Measurements from ENCODE around the gene ZNF792.
"Not testable (repeated sequence)": the region's sequence is repeated elsewhere in the genome, so short reads cannot be mapped to it uniquely, and the experiment has no call there.

ZNF792 gene

DNA sequence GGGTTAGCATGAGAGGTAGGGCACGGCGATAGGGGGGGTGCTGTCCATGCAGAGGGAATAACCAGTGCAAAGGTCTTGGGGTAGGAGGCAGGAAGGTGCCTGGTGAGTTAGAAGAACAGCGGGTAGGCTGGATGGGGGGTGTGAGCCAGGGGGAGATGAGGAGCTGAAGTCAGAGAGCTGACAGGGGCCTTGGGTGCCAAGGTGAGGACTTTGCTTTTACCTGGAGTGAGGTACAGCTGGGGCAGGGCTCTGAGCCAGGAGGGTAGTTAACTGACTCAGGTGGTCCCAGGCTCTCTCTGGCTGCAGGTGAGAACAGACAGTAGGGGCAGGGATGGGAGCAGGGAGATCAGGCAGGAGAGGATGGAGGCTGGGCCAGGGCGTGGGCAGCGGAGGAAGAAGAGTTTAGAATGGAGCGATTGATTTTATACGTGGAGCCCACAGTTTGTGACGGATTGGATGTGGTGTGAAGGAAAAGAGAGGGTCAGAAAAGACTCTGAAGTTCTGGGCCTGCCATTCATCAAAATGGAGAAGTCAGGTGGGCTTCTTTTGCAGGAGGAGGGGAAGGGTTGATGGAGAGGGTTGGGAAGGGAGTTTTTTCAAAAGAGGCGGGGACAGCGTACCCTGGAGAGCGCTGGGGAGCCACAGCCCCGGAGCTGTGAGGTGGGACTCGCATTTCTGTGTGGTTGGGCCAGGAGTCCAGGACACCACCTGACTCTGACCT is 34.9 kb upstream of the ZNF792 start:
- DNase-seq: no peak

GRCh38 chr19:34998224-34998623 is 34.2 kb upstream of the ZNF792 start:
- DNase-seq: not testable (repeated sequence)

DNA sequence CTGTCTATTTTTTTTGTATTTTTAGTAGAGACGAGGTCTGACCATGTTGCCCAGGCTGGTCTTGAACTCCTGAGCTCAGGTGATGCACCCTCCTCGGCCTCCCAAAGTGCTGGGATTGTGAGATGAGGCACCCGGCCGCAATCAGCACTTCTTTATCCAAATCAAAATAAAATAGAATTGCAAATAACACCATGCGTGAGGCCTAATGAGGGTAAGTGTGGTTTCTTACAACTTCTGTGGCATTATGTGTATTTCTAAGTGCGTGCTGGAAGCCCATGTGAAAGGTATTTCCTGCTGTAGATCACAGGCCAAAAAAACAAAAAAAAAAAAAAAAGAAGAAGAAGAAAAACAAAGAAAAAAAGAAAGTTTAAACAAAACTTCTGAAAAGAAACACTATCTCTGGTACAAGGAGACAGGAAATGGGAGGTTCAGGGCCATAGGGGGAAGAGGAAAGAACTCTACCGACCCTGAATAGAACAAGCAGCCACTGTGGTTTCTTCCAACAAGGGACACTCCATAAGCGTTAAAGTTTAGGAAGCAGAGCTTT is 33.1 kb upstream of the ZNF792 start:
- no peak for DNase-seq

DNA sequence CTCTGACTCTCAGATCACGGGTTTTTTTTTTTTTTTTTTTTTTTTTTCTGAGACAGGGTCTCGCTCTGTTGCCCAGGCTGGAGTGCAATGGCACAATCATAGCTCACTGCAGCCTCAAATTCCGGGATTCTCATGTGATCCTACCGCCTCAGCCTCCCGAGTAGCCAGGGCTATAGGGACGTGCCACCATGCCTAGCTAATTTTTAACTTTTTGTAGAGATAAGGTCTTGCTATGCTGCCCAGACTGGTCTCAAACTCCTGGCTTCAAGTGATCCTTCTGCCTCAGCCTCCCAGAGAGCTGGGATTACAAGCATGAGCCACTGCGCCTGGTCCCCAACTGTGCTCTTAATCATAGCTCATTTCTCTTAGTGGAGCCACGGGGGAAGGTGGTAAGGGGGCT is 31.5 kb upstream of the ZNF792 start:
- no peak for DNase-seq

DNA sequence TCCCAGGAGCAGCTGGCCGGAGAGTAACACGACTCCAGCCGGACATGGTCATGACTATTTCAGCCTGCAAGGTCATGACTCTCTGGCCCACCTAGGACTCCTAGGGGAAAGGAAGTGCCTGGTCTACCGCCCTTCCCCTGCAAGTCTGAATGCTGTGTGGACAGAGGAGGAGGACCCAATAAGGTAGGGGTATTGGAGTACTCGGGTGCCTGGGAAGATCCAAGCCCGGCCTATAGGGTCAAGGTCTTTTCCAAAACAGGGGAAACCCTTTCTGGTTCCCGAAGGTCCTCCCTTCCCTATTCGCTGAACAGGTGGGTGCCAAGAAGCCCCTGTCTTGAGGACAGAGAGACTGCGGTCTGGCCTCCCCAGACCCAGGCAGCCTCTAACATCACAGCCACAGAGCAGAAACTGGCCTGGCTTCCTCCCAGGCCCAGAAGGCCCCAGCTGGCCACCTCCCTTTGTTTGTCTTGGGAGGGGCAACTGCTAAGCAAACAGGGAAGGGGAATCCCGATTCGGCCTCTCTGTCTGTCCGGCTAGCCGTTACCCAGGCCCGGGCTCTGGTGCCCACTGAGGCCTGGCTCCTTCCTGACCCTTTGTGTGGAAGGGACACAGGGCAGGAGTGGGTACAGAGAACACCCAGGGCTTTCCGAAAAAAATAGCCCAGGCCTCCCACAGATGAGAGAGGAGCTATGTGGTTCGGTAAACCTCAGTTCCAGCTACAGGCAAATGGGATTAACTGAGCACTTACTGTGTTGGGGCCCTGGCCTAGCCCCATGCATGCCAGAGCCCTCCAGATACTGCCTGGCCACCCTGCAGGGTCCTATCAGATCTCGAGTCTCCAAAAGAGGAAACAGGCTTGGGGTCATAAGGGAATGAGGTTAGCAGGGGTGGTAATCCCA is 30.9 kb upstream of the ZNF792 start:
- no peak for DNase-seq

- DNase-seq: no peak
Measured at GRCh38 chr19:34994286-34994642, 30.2 kb upstream of the ZNF792 start.

GRCh38 chr19:34992582-34992981 is 28.6 kb upstream of the ZNF792 start:
- not testable (repeated sequence) for DNase-seq

DNA sequence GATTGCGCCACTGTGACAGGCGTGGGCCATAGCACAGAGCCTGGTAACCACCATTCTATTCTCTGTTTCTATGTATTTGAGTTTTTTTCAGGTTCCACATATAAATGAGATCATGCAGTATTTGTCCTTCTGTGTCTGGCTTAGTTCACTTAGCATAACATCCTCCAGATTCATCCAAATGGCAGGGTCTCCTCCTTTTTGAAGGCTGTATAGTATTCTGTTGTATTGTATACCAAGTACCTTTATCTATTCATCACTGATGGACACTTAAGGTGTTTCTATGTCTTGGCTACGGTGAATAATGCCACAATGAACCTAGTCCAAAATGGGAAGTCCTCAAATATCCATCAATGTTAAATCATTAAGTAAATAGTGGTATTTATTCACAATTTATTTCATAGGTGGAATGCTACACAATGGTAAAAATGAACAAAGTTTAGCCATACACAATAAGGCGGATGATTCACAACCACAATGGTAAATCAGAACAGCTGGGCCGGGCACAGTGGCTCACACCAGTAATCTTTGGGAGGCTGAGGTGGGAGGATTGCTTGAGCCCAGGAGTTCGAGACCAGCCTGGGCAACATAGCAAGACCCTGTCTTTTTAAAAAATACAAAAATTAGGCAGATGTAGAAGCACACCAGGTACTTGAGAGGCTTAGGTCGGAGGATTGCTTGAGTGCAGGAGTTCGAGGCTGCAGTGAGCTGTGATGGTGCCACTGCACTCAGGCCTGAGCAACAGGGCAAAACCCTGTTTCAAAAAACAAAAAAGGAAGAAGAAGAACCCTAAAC is 27.7 kb upstream of the ZNF792 start:
- DNase-seq: no peak

- no peak for DNase-seq
Measured at GRCh38 chr19:34990578-34991192, 26.7 kb upstream of the ZNF792 start.

- DNase-seq: no peak
Measured at GRCh38 chr19:34989298-34989697, 25.3 kb upstream of the ZNF792 start.

DNA sequence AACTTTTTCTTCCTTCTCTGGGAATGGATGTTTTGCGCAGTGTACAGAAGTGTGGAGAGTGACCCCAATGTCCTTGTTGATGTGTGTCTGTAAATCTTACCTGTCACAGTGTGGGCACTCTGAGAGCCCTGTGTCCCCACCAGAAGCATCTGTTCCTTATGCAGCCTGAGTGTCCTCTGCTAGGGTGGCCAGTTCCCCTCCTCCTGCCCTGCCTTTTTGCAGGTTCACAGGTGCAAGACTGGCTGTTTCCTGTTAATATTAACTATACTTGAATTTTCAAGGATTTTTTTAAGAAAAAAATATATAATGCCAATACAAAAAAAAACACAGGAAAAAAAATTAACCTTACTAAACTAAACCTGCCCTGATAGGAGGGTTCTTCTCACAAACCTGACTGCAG is 24.1 kb upstream of the ZNF792 start:
- no peak for DNase-seq

DNA sequence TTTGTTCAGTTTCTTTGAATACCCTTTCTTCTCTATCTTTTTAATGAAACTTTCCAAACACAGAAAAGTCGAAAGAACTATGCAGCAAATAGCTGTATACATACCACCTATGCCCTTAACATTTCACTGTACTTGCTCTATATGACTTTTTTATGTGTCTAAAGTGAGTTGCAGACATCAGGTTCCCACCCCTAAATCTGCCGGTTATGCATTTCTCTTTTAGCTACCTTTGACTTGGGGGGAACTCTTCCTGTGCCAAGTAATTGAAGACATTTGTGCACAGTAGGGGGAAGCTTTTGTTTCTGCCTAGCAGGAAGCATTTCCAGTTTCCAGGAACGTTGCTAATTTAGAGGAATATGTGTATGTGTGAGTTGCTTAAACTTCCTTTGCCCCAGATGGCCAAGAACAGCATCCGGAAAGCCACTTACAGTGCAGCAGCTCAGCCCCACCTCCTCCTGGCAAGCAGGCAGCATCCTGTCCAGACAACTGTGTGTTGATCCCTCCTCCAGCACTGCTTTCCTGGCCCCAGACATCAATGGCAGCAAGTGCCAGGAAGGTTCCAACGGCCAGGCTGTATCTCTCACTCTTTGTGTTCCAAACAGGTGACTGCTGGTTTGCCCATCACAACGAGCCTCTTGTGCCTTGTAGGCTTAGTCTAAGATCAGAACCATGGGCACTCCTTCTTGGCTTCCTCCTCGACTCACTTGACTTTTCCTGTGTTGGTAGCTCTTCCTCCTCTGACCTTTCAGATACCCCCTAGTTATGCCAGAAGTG is 21.4 kb upstream of the ZNF792 start:
- no peak for DNase-seq

DNA sequence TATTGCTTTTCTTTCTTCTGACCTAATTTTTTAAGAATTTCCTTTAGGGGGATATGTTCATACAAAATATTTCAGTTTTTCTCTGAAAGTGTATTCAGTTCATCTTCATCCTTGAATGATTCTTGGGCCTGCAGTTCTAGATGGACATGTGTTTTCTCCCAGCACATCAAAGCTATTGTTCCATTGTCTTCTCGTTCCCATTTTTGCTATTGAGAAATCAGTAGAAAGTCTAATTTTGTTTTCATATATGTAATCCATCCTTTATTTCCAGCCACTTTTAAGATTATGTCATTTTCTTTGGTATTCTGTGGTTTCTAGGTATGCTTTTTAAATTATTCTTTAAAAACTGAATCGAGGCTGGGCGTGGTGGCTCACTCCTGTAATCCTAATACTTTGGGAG is 20.3 kb upstream of the ZNF792 start:
- DNase-seq: no peak

- no peak for DNase-seq
Measured at GRCh38 chr19:34983786-34984185, 19.8 kb upstream of the ZNF792 start.

DNA sequence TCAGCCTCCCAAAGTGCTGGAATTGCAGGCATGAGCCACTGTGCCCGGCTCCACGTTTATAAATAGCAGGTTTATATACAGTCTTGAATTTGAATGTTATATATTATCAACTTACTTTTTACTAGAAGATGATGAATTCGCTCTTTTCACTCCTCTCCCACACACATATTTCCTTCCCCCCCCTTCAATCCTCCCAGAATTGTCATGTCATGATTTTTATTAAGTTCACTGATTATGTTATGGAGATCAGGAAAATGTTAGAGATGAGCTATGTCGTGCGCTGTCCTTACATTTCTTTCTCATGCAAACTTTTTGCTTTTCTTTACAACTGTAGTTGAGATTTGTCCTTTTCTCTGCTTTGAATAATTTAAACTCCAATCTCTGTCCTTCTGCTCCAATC is 18.2 kb upstream of the ZNF792 start:
- no peak for DNase-seq

DNA sequence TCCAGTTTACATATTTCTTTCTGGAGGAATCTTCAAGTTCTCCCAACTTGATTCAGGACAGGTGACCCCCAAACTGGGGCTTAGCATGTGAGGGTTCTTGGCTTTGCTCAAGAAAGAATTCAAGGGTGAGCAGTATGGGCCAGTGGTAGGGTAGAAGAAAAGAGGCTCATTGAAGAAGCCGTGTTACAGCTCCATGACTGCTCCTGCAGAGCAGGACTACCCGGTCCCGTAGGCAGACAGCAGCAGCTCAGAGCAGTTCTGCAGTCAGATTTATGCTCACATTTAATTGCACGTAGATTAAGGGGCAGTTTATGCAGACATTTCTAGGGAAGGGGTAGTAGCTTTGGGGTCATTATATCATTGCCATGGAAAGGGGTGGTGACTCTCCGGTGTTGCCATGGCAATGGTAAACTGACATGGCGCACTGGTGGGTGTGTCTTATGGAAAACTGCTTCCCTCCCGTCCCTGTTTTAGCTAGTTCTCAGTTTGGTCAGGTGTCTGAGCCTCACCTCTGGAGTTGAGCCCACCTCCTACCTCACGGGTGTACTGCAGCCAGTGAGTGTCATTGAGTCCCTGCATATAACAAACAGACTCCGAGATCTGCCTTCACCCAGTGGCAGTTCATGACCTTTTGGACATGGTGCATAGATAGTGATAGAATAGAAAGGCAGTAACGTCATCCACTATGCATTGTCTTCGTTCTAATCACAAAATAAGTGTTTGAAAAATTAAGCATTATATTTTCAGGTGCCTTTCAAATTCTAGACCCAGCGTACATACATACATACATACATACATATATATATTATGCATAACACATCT is 16.0 kb upstream of the ZNF792 start:
- no peak for DNase-seq

- no peak for DNase-seq
Measured at GRCh38 chr19:34976611-34977010, 12.6 kb upstream of the ZNF792 start.

- no peak for DNase-seq
Measured at GRCh38 chr19:34975056-34975455, 11.0 kb upstream of the ZNF792 start.

DNA sequence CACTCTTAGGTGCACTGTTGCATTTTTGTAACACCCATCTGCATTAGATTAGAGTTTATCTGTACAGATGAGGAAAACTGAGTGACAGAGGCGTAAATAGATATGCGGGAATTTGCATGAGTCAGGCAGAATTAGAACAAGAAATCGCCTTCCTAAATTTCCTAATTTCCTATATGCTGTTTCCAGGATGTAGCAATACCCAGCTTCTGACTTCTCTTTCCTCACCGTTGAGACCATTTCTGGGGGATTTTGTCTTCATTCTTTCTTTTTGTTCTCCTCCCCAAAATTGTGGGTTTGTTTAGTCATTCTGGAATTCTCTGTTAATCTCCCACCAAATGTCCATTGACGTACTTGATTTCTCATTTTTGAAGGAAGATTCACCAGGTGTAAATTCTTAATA is 10.6 kb upstream of the ZNF792 start:
- no peak for DNase-seq

DNA sequence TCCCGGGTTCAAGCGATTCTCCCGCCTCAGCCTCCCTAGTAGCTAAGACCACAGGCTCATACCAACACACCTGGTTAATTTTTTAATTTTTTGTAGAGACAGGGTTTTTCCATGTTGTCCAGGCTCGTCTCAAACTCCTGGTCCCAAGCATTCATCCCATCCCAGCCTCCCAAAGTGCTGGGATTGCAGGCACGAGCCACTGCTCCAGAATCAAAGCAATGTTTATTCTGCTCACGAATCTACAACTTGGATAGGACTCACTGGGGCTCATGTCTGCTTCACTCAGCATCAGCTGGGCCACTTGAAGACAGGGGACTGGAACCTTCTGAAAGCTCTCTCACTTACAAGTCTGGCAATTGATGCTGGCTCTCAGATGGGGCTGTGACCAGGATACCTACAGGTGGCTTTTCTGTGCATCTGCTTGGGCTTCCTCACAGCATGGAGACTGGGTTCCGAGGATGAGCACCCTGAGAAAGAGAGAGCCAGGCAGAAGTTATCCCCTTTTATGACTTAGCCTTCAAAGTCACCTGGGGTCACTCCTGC is 8.2 kb upstream of the ZNF792 start:
- DNase-seq: no peak
